ENCODE results near the gene FAM9A.

GRCh38 chrX:8755813-8756212 lies 45.4 kb downstream of the FAM9A start:
- TF ChIP-seq CTCF (conservative IDR thresholded peaks at IDR 0.05; ENCODE audit: low read depth, low read length) (no peak), EZH2 (IDR thresholded peaks at IDR 0.05; ENCODE audit: low read length, unreplicated experiment) (no peak)

Measured in PC-3 (cell line).